ENCODE data around the gene PDE4A.
"Not testable (repeated sequence)": the region's sequence is repeated elsewhere in the genome, so short reads cannot be mapped to it uniquely, and the experiment has no call there.

PDE4A gene

GRCh38 chr19:10462042-10462441, 41.7 kb downstream of the PDE4A start:
- not testable (repeated sequence) for DNase-seq (ENCODE audit: low read depth, low spot score)

DNA sequence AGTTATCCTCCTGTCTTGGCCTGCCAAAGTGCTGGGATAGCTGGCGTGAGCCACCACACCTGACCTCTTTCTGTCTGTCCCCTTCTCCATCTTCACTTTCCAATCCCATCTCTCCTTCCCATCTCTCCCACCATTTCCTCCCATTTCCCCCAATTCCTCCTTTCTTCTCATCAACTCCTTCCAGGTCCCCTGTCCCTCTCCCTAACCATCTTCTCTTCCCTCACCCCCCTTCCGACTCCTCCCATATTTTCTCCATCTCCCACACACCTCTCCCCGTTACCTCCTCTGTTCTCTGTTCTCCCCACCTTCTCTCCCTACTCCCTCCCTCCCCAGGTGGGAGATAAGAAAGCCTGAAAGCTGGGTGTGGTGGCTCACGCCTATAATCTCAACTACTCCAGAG, 42.2 kb downstream of the PDE4A start:
- DNase-seq (ENCODE audit: low read depth, low spot score) = no peak

DNA sequence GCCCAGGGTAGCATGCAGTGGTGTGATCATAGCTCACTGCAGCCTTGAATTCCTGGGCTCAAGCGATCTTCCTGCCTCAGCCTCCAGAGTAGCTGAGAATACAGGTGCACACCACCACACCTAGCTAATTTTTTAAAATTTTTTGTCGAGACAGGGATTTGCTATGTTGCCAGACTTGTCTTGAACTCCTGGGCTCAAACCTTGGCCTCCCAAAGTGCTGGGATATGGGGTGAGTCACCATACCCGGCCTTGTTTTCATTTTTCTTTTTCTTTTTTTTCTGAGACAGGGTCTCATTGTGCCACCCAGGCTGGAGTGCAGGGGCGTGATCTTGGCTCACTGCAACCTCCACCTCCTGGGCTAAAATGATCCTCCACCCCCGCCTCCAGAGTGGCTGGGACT, 44.1 kb downstream of the PDE4A start:
- no peak for DNase-seq (ENCODE audit: low read depth, low spot score)

DNA sequence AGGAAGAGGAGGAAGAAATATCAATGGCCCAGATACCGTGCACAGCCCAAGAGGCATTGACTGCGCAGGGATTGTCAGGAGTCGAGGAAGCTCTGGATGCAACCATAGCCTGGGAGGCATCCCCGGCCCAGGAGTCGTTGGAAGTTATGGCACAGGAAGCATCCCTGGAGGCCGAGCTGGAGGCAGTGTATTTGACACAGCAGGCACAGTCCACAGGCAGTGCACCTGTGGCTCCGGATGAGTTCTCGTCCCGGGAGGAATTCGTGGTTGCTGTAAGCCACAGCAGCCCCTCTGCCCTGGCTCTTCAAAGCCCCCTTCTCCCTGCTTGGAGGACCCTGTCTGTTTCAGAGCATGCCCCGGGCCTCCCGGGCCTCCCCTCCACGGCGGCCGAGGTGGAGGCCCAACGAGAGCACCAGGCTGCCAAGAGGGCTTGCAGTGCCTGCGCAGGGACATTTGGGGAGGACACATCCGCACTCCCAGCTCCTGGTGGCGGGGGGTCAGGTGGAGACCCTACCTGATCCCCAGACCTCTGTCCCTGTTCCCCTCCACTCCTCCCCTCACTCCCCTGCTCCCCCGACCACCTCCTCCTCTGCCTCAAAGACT, 46.9 kb downstream of the PDE4A start:
- DNase-seq (ENCODE audit: low read depth, low spot score) = no peak

- no peak for DNase-seq (ENCODE audit: low read depth, low spot score)
Observed at GRCh38 chr19:10468133-10468532, 47.8 kb downstream of the PDE4A start.

GRCh38 chr19:10471909-10472308, 51.6 kb downstream of the PDE4A start:
- DNase-seq (ENCODE audit: low read depth, low spot score) = no peak

DNA sequence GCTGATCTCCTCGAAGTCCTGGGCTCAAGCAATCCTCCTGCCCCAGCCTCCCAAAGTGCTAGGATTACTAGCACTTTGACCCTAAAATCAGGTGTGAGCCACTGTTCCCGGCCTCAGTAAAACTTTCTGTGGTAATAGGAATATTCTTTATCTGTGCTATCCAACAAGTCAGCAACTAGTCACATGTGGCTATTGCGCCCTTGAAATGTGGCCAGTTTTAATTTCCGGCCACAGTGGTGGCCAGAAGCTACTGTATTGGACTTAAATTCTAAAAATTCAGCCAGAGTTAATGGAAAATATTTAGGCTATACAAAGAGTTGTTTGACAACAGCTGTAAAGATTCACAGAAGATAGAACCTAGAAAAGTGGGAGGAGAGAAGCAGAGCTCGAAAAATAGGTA, 52.9 kb downstream of the PDE4A start:
- DNase-seq (ENCODE audit: low read depth, low spot score) = no peak

GRCh38 chr19:10474962-10475451, 54.7 kb downstream of the PDE4A start:
- DNase-seq (ENCODE audit: low read depth, low spot score) = no peak

- no peak for DNase-seq (ENCODE audit: low read depth, low spot score)
Observed at GRCh38 chr19:10478476-10478875, 58.1 kb downstream of the PDE4A start.

DNA sequence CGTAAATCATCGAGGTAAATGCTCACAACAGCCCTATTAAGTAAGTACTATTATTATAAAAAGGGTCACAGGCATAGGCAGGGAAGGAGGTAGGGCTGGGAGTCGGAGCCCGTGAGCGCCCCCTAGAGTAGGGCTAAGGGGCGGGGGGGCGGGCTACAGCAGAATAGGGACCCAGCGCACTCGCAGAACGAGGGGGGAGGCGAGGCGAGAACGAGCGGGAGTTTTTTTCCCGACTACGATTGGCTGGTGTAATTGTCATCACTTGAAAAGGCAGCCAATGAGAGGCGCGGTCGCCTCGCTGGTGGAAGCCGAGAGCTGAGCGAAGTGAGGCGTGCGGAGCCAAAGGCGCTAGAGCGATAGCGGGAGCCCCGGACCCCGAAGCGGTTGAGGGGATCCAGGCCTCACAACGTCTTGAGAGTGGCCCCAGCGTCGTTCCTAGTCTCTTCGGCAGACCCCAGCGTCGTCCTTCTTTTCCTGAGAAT, 58.6 kb downstream of the PDE4A start:
- DNase-seq (ENCODE audit: low read depth, low spot score) = peak; percentile 89

DNA sequence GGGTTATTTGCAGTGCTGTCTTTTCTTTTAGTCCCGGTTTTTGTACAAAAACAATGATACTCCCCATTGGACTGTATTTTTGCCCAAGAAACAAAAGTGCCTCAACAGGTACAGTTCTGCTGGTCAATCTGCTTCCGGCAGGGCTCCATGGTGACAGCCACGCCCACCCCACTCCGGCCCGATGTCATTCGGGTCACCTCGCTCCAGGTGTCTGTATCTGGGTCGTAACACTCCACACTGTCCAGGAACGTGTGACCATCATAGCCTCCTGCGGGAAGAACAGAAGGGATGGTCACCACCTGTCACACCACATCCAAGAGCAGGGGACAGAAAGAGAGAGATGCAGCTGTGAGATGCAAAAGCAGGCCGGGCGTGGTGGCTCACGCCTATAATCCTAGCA, 66.2 kb downstream of the PDE4A start:
- no peak for DNase-seq (ENCODE audit: low read depth, low spot score)

DNA sequence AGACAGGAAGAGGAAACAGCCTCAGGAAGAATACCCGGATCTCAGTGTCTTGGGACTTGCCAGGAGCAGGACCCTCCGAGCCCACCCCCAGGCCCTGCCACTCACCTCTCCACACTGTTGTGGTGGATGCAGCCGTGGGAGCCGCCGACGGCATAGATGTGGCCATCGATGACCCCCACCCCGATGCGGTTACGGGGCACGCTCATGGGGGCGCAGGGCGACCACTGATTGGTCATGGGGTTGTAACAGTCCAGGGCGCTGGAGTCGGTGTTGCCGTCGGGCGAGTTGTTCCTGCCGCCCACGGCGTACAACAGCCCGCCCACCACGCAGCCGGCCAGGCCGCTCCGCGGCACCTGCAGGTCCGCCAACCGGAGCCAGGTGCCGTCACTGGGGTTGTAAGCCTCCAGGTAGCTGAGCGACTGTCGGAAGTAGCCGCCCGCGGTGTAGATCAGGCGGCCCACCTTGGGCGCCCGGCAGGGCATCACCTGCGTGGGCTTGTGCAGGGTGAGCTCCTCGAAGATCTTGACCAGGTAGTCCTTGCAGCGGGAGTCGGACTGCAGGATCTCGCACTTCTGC, 71.2 kb downstream of the PDE4A start:
- DNase-seq (ENCODE audit: low read depth, low spot score) = no peak

DNA sequence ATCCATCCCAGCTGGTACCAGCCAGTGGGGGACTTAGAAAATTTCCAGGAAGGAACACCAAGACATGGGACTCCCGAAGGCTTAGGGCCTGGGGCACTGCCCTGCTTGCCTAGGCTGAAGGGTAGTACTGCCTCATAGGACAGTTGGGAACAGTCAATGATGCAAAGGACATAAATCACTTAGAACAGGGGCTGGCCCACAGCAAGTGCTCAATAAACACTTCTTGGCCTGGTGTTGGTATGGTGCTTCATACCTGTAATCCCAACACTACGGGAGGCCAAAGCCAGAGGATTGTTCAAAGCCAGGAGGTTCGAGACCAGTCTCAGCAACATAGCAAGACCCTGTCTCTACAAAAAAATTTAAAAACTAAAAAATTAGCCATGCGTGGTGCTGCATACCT, 77.0 kb downstream of the PDE4A start:
- no peak for DNase-seq (ENCODE audit: low read depth, low spot score)

DNA sequence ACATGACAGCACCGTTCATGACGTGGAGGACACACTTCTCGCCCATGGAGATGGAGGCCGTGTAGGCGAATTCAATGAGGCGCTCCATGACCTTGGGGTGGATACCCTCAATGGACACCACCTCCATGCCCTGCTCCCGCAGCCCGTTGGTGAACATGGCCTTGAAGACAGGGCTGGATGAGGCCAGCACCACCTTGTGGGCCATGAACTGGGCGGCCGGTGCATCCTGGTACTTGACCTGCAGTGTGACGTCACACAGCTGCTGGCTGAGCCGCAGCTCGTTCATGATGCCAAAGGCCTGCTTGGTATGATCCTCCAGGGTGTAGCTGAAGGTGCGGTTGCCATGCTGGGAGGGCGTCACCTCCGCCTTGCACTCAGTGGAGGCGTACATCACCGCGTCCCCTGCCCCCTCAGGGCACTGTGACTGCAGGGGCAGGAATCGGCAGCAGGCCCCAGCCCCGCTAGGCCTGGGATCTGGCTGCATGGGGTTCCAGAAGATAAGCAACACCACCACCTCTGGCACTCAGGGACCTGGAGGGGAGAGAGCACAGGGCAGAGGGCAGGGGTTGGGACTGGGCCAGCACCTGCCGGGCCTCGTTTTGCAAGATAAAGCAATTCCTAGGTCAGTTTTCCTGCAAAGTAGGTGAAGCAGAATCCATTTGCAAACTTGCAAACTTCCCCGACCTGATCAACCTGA, 79.4 kb downstream of the PDE4A start:
- DNase-seq (ENCODE audit: low read depth, low spot score) = no peak

DNA sequence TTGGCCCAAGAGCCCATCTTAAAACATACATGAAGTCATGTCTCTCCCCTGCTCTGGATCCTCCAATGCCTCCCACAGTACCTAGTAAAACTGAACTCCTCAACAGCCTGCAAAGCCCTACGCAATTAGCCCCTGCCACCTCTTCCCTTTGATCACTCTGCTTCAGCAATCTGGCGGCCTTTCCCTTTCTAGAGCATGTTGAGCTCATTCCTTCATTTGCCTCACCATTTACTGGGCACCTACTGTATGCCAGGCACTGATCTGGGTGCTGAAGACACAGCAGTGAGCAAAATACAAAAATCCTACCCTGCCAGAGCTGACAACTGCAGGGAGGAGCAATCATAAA, 79.9 kb downstream of the PDE4A start:
- no peak for DNase-seq (ENCODE audit: low read depth, low spot score)

DNA sequence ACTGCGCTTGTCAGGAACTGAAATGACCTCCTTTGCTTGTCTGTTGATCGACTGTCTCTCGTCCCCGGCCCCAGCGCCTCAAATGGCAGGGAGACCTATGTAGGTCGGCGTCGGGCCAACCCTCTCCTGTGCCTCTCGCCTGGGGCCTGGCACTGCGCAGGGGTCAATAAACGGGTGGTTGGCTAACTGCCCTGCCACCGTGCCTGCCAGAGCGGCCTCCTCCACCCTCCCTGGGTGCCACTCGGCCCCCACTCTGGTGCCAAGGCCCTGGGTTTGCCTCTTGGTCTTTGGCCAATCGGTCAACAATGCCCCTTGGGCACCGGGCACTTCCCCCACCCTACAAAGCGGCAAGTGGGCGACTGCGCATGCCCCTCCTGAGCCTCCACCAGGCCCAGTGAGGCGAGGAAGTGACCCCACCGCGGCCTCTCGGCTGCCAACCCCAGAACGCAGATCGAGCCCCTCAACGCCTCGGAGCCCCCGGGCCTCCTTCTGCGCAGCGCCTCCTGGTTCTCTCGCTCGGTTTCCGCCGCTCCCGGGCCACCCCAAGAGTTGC, 81.7 kb downstream of the PDE4A start:
- DNase-seq (ENCODE audit: low read depth, low spot score) = peak; percentile 74

DNA sequence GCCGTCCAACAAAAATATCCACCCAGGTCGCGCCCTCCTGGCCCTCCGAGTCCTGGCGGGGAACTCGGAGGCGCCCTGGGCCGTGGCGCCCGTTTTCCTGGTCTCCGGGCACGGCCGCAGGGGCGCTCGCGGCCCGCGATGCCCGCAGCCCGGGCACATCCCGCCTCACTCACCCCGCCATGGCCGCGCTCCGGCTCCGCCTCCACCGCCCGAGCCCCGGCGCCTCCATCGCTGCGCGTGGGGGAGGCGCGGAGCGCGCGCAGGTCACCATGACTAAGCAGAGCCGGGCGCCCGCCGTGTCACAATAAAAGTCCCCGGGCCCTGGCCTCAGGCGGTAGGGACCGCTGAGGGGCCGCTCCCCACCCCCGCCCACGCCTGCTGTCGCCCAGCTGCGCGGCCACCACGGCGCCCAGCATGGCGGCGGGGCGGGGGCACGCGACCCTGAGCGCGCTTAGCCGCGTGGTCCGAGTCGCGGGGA, 82.2 kb downstream of the PDE4A start:
- peak; percentile 97 for DNase-seq (ENCODE audit: low read depth, low spot score)

DNA sequence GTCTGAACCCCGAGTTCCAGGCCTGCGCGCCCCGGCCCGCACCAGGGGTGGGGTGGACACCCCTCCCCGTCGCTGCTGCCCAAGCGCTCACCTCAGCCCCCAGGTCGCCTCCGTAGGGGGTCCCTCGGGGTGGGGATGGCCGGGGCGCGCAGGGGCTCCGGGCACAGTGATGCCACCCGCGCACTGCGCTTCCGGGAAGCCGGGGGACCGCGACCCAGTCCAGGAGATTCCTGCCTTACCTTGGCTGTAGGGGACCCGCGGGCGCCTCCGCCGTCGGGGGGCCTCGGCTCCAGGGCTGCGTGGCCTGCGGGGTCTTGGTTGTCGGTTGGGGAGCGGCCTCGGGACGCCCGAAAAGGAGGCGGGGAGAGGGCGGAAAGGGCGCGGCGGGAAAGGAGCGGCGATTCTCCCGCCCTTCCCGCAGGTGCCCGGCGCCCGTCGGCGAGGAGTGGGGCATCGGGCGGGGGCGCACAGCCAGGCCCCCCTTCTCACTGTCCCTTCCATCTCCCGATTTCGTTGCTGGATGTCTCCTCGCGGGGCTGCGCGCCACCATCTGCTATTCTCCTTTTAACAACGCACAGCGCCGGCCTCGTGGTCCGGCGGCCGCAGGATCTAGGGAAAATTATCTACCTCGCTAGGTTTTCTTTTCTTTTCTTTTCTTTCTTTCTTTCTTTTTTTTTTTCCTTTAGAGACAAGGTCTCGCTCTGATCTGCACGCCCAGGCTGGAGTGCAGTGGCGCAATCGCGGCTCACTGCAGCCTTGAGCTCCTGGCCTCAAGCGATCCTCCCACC, 82.9 kb downstream of the PDE4A start, which contains the start of gene KEAP1:
KEAP1 (minus strand) TSS at position 355 of the 788 bp plus-strand sequence. CDS start 3,323 bp downstream, outside the sequence.
- DNase-seq (ENCODE audit: low read depth, low spot score) = peak; percentile 55

DNA sequence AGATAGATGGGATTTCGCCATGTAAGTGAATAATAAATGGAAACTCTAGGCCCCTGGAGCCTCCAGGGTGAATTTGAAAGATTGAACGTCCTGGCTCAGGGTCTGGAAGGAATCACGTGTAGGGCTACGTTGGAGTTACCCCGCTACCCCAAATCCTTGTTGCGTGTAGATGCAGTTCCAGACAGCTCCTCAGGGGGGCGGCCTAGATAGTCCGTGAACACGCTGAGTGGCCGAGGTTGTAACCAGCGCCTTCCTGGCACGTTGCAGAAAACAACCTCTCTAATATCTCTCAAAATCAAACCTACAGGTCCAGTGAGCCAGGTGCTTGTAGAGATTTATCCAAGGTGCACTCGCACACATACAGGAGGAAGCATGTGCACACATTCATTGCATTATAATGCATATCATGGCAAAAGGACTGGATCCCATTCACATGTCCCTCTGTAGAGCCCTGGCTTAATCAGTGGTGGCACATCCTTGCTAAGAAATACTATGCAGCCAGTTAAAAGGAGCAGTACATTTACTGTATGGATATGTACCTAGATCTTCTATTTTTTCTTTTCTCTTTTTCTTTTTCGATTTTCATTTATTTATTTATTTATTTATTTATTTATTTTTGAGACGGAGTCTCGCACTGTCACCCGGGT, 85.4 kb downstream of the PDE4A start:
- DNase-seq (ENCODE audit: low read depth, low spot score) = peak; percentile 69

GRCh38 chr19:10508036-10508435, 87.7 kb downstream of the PDE4A start:
- DNase-seq (ENCODE audit: low read depth, low spot score) = no peak

DNA sequence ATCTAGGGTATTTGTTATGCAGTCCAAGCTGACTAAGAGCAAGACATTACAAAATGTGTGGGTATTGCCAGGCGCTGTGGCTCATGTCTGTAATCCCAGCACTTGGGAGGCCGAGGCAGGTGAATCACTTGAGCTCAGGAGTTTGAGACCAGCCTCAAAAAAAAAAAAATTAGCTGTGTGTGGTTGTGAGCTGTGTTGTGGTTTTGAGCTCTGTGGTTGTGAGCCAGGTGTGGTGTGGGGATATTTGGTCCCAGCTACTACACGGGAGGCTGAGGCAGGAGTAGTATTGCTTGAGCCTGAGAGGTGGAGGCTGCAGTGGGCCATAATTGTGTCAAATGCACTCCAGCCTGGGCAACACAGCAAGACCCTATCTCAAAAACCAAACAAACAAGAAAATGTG, 88.4 kb downstream of the PDE4A start:
- no peak for DNase-seq (ENCODE audit: low read depth, low spot score)
